Measurements from ENCODE around the gene PGBD1.
"Not testable (repeated sequence)": the region's sequence is repeated elsewhere in the genome, so short reads cannot be mapped to it uniquely, and the experiment has no call there.

PGBD1 gene

DNA sequence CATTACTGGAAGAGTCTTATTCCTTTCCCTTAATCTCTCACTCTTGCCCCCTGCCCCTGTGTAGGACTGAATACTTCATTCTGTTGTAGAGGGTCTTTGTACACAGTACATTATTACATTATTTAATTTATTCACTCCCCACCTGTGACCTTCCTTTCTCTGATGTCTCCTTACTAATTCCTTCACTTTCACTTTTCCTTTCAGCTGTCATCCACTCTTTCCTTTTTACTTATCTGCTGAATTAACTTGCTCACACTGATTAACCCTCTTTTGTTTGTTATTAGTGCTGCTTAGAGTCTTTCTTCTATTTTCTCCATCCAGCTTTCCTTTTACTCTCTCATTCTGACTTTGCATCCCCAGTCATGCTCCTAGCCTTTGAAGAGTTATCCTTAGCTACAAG, 6.5 kb upstream of the PGBD1 start:
- DNase-seq (ENCODE audit: low spot score): no peak

DNA sequence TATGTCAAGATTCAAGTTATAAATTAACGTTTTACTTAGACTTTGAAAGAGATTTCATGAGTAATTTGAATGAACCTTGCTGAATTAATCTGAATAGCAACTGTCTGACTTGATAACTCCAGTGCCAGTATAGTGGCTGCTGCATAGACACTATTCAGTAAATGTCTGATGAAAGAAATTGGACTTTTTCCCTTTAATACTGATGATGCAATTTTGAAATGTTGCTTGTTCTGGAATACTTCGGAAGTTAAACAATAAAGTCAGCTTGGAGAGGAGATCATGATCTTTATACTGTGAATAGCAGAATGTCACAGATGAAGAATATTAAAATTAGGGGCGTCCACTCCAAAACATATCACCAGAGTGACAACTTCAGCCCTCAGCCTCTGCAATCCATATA, 3.6 kb upstream of the PGBD1 start:
- no peak for DNase-seq (ENCODE audit: low spot score)

DNA sequence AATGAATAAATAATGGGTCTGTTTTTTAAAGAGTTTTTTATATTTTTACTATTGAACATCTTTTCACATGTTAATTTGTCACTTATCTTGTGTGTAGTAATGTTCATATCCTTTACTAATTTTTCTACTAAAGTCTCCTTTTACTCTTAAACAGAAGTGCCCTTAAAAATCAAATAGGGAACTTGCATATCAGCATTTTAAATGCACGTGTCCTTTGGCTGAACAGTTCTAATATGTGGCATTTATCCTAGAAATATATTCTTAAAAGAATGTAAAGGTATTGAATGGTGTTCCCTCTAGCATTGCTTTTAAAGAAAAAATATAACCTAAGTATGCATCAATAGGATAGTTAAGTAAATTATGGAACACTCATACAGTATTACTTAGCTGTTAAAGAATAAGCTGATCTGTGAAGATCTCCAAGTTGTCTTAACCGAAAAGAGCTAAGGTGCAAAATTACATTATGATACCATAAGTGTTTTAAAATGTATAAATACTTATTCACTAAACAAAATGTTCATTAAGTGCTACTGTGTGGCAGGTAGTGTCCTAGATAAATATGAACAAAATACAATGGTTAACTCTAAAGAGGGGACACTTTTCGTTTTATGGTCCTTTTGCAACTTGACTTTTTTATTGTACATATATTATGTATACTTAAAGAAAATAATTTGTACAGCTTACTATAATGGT, 631 bp upstream of the PGBD1 start:
- no peak for DNase-seq (ENCODE audit: low spot score)

DNA sequence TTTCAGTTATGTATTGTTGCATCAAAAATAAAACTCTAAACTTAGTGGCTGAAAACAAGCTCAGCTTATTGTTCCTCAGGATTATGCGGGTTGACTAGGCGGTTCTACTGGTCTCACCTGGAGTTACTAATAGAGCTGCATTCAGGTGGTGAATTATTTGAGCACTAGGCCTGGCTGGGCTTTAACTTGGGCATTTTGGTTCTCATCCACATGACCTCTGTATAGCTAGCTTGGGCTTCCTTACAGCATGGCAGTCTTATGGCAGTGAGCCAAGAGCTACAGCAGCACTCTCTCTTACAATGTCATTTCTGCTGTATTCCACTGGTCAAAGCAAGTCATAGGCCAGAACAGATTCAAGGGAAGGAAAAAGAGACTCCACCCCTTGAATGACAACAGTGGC, 1.6 kb downstream of the PGBD1 start:
- DNase-seq (ENCODE audit: low spot score): no peak

DNA sequence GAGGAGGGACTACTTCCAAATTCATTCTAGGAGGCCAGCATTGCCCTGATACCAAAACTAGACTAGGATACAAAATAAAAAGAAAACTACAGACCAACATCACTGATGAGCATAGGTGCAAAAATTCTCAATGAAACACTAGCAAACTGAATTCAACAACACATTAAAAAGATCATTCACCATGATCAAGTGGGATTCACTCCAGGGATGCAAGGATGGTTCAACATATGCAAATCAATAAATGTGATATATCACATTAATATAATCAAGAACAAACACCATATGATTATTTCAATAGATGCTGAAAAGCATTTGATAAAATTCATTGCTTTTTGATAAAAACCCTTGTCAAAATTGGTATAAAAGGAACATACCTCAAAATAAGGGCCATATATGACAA, 10.2 kb downstream of the PGBD1 start:
- no peak for DNase-seq (ENCODE audit: low spot score)

DNA sequence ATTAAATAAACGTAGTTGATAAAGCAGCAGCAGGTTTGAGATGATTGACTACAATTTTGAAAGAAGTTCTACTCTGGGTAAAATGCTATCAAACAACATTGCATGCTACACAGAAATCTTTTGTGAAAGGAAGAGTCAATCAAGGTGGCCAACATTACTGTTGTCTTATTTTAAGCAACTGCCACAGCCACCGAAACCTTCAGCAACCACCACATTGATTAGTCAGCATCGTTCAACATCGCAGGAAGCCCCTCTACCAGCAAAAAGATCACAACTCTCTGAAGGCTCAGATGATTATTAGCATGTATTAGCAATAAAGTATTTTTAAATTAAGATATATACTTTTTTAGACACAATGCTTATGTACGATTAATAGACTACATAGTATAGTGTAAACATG, 14.0 kb downstream of the PGBD1 start:
- no peak for DNase-seq (ENCODE audit: low spot score)

DNA sequence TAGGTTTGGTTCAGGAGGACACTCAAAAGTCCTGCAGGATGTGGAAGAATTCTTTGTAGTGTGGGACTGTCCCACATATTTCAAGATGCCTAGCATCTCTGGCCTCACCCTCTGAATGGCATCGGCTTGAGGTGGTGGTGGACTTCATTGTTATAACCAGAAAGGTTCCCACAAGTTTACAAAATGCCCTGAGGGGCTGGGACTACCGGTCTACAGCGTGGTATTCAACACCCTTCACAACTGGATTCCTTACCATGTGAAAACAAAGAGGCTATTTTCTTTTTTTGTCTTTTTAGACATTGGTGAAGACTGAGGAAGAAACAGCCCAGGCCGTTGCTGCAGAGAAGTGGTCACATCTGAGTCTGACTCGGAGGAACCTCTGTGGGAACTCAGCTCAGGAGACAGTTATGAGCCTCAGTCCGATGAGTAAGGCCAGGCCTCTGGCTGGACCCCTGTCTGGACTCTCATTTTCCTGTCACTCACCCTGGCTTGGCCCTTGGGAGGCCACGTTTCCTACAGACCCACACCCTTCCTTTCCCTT, 15.2 kb downstream of the PGBD1 start:
- no peak for DNase-seq (ENCODE audit: low spot score)

DNA sequence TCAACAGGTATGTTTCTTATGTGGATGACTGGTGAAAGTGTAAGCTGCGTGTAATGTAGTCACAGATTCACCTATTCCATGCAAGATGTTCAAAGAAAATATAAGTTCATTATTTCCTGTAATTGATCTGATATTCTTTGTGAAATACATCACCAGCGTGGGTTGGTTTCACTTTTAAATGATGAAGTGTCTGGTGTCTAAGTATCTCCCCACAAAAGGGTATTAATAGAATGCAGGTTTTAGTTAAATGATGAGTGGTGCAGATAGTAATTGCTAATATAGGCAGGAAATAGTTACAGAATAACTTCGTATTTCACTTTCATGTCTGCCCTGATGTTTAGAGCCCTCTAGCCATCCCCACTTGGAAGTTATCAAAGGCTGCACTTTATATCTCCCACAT, 22.2 kb downstream of the PGBD1 start:
- DNase-seq (ENCODE audit: low spot score): no peak

DNA sequence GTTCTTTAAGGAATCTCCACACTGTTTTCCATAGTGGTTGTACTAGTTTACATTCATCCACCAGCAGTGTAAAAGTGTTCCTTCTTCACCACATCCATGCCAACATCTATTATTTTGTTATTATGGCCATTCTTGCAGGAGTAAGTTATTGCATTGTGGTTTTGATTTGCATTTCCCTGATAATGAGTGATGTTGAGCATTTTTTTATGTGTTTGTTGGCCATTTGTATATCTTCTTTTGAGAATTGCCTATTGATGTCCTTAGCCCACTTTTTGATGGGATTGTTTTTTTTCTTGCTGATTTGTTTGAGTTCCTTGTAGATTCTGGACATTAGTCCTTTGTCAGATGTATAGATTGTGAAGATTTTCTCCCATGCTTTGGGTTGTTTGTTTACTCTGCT, 25.0 kb downstream of the PGBD1 start:
- DNase-seq (ENCODE audit: low spot score): not testable (repeated sequence)

DNA sequence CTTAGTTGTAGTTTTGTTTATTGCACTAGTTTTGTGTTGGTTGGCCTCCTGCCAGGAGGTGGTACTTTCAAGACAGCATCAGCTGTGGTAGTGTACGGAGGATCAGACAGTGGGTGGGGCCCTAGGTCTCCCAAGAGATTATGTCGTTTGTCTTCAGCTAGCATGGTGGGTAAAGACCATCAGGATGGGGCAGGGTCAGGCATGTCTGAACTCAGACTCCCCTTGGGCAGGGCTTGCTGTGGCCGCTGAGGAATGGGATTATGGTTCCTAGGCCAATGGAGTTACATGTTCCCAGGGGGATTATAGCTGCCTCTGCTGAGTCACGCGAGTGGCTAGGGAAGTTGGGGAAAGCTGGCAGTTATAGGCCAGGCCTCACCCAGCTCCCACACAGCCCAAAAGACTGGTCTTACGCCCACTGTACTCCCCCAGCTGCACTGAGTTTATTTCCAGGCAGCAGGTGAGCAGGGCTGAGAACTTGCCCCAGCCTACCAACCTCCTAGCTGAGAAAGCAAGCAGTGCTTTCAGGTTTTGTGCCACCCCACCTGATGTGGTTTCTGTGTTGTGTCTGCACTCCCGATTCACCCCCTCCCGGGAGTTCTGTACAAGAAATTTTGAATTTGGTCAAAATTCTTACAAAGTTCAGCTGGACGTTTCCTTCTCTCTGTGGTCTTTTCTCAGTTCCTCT, 29.9 kb downstream of the PGBD1 start:
- DNase-seq (ENCODE audit: low spot score): no peak

DNA sequence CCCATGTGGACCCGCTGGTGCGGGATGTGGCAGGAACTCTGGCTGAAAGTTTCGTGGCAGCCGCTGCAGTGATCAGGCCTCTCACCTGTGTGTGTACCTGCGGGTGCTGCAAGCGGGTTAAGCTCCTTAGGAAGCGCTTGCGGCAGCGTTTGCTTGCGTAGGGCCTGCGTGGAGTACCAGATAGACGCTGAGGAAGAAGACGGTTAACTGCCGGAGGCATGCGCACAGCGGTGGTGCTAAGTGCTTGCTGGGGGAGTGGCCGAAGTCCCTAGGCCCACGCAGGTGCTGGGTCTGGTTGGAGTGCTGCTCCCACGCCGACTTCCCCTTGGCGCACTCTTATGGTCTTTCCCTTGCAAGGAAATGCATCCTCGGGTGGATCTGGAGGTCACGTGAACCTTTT, 31.6 kb downstream of the PGBD1 start:
- DNase-seq (ENCODE audit: low spot score): no peak

DNA sequence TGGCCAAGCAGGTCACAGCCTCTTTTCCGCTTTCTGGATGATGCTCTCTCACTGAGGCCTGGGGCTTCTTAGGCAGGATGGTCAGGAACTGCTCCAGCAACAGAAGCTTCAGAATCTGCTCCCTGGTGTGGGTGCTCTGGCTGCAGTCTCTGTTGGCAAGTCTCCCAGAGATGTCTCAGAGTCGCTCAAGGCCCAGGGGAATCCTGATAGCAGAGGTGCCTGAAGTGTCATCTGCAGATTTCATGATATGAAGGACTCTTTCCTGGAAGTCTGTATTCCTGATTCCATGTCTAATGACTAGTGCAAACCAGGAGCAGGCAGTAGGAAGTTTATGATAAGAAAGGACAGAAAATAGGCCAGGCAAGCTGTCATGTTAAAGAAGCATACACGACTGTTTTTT, 34.3 kb downstream of the PGBD1 start:
- DNase-seq (ENCODE audit: low spot score): no peak

DNA sequence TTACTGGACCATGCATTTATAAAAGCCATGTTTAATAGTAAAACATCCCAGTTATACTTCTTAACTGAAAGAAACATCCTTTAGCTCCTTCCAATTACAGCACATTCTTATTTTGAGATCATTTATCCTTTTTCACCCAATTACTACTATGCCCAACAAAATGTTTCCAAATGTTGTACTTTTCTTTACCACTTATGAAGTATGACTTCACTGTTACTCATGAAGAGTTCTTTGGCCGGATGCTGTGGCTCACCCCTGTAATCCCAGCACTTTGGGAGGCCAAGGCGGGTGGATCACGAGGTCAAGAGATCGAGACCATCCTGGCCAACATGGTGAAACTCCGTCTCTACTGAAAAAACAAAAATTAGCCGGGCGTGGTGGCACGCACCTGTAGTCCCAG, 36.5 kb downstream of the PGBD1 start:
- not testable (repeated sequence) for DNase-seq (ENCODE audit: low spot score)

DNA sequence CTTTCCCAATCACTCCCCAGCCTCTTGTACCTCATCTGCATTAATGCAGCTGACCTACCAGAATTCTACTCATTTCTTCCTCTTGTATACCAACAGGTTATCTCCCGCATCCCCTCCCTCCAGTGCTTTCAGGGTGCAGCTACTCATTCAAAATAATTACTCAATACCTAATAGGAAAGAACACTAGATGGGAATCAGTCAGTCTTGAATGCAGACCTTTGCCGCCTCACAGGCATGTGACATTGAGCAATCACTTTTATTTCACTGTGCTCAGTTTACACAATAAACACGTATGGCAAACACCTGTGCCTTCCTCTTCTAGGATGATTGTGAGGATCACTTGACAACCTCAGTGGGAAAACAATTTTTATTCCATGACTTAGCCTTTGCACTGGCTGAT, 41.3 kb downstream of the PGBD1 start:
- no peak for DNase-seq (ENCODE audit: low spot score)

DNA sequence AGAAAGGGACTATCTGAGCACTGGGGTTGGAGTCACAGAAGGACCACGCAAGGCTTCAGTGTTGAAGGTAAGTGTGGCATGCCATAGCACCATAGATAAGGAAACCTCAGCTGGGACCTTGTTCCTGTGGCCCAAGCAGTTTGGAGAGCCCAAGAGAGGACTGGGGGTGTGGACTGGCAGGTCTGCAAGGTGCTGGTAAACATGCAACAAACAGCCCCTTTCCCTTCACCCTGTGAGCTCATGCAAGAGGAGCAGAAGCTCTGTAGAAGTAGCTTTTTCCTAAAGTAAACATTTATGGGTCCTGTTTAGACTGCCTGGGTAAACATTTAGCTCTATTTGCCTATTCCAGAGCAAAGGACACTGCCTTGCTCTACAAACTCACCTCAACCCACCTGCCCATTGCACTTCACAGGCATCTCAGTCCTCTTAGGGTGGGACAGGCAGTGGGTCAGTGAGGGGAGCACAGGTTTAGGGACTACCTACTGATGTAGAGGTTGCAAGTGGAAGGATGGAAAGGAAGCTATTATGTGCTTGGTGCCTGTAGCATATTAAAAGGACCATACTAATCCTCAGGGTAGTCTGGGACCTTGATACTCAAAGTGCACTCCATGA, 42.5 kb downstream of the PGBD1 start:
- DNase-seq (ENCODE audit: low spot score): no peak

DNA sequence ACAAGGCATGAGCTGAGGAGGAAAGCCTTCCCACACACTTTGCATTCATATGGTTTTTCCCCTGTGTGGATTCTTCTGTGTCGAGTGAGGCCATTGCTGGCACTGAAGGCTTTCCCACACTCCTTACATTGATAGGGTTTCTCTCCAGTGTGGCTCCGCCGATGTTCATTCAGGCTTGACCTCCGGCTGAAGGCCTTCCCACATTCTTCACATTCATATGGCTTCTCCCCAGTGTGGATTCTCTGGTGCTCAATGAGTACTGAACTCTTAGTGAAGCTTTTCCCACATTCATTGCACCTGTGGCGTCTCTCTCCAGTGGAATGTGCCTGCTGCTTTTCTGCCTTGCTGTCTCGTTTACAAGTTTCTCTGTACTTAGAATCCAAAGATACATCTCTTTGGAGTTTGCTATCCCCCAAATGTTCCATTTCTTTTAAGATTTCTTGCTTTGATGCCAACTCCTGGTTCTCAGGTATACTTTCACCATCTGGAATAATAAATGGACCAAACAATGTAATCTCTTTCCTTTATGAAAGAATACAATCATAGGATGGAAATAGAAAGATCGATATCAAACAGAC, 45.1 kb downstream of the PGBD1 start:
- no peak for DNase-seq (ENCODE audit: low spot score)

DNA sequence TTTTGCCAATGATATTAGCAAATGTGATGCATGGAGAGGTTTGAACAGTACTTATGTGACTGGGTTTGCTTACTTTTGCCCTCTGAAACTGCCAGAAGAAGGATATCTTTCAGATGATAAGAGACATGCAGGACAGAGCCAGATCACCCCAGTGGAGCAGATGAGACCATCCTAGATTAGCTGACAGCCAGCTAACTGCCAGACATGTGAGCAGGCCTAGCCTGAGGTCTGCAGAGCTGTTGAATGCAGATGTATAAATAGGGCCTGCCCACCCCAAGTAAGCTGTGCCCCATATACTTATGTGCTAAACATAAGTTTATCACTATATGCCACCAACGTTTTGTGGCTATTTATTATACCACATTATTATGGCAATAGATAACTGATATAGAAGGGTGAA, 48.7 kb downstream of the PGBD1 start:
- no peak for DNase-seq (ENCODE audit: low spot score)

DNA sequence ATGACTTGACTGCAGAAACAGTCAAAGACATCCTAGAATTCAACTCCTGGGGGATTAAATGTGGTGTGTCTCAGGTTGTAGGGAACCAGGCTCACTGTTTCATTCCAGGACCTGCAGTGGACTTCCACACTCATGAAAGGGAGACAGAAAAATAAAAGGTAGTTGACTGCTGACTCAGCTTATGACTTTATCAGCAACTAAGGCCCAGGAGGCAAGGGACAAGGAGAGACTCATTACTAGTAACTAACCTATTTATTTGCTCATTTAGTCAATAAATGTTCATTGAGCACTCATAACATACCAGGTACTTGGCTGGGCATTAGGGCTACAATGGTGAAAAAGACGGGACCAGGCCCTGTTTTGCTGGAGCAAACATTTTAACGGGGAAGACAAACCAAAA, 51.7 kb downstream of the PGBD1 start:
- DNase-seq (ENCODE audit: low spot score): no peak

DNA sequence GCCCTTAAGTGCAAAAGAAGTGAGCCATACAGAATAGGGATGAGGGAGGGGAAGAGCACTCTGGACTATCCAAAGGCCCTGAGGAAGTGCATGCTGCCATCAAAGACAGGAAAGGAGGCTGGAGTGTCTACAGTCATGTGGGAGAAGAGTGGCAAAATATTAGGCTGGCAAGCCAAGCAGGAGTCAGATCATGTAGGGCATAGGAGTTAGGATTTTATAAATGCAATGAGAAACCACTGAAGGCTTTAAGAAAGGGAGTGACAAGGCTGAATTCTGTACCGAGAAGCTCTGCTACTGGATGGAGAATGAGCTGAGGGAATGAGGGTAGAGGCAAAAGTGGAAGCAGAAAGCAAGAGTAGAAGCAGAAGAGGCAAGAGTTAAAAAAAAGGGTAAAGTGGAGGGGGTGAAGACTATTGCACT, 52.2 kb downstream of the PGBD1 start:
- DNase-seq (ENCODE audit: low spot score): no peak

DNA sequence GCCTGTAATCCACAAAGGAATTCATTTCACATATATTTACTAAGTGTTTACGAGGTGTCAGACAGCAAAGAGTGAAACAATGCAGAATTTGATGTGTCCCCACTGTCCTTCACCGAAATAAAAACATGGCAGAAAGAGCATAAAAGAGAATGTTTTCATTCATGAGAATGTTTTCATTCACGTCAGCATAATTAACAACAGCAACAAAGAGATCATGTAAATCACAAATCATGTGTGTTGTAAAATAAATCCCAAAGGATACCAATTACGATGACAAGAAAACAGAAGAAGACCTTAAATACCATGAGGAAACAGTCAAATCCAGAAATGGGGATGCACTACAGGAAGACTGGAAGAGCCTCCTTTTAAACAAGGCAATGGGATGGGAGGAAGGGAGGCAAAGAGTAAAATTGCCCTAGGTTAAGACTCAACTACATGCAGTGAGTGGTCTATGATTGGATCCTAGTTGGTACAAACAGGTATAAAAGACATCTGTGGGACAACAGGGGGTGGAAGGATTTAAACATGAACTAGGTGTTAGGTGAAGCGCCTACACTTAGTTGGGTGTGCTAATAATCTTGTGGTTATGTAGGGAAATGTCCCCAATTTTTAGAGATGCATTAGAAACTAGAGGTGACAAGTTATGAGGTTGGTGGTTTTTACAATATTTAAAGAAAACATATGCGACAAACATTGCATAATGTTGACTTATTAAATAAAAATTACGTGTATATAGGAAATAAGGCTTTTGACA, 53.1 kb downstream of the PGBD1 start:
- DNase-seq (ENCODE audit: low spot score): no peak

DNA sequence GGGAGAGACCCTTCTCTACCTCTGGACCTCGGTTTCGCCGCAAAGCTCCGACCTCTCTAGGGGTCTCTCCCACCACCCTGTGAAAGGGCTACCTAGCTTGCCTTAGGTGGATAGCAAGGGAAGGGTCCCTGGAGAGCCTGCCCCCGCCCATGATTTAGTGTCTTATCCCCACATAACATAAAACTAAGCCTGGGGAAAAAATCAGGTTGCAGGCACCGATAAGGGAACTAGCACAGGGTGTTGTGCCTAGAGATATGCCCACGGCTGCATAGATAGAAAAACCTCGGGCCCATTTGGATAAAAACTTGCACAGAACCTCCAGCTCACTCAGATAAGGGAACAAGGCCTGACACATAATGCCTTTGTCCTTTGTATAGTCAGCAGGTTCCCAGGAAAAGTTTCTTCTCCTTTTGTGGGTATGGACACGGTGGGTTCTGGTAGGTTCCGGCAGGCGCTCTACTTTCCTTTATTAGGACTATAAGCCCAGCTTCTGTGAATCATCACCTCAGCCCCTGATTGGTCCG, 53.7 kb downstream of the PGBD1 start:
- no peak for DNase-seq (ENCODE audit: low spot score)

Measured in D341Med (cell line).